Lung (tissue), 12 donors: ENCODE measurements around the gene CPNE6. TPM values are rescaled to one million over a fixed set of nuclear protein-coding genes. Genes with fewer than 3 reads are reported as not detected.
A peak's percentile ranks its signal among the peaks of the same experiment; 100 is the strongest.

Experiments used
- ATAC-seq: fragments of 200-7000 bp; cut with Tn5 transposase; one replicate; pipeline ENCODE4 v1.9.1; 2020; ENCODE audit warnings: moderate number of reproducible peaks; ENCODE audit not compliant: insufficient read depth, low FRiP score
- DNase-seq, 3 donors: peaks; one replicate each; pipeline ENCODE4 v3.0.0-alpha.2; 2013 to 2017
- H3K27ac ChIP-seq, 2 donors: one replicate each; pipeline ENCODE4 v1.5.1; 2013; ENCODE audit warnings: mild to moderate bottlenecking in 2 of 2, moderate library complexity in 2 of 2, control low read depth in 1 of 2, inconsistent platforms in 1 of 2, low read depth in 1 of 2, low read length in 1 of 2
- H3K27me3 ChIP-seq, 3 donors: one replicate each; pipeline ENCODE4 v1.5.1; 2013; ENCODE audit warnings: low read length in 2 of 3; ENCODE audit not compliant: control insufficient read depth in 3 of 3, insufficient read depth in 3 of 3
- H3K36me3 ChIP-seq, 4 donors: one replicate each; pipeline ENCODE4 v1.5.1; 2013; ENCODE audit warnings: low read length in 4 of 4, mild to moderate bottlenecking in 1 of 4, moderate library complexity in 1 of 4; ENCODE audit not compliant: control insufficient read depth in 4 of 4, insufficient read depth in 4 of 4
- H3K4me1 ChIP-seq, 5 donors: one replicate each; pipeline ENCODE4 v1.5.1; 2013; ENCODE audit warnings: low read length in 5 of 5, mild to moderate bottlenecking in 2 of 5, moderate library complexity in 1 of 5; ENCODE audit not compliant: control insufficient read depth in 5 of 5, insufficient read depth in 5 of 5
- H3K4me3 ChIP-seq: one replicate; pipeline ENCODE4 v1.5.1; 2013; ENCODE audit warnings: mild to moderate bottlenecking, control low read depth, moderate library complexity
- H3K9ac ChIP-seq, 2 donors: one replicate each; pipeline ENCODE4 v1.5.1; 2013; ENCODE audit warnings: low read length in 2 of 2, control low read depth in 1 of 2; ENCODE audit not compliant: insufficient read depth in 1 of 2
- H3K9me3 ChIP-seq, 4 donors: one replicate each; pipeline ENCODE4 v1.5.1; 2013; ENCODE audit warnings: low read length in 3 of 4, mild to moderate bottlenecking in 1 of 4, moderate library complexity in 1 of 4; ENCODE audit not compliant: control insufficient read depth in 4 of 4, insufficient read depth in 3 of 4
- WGBS, 2 donors: extraction: QIAGEN DNeasy Blood & Tissue Kit; methylation state at CpG; one replicate each; pipeline ENCODE4 v1.1.7; 2013; 5-methylcytosine and 5-hydroxymethylcytosine counted together
- polyA plus RNA-seq, 2 donors: library from polyadenylated mRNA; stranded (reverse); fragments of 200-250 nt; gene quantifications; one replicate each; pipeline ENCODE4 v1.2.1, GENCODE V29; 2013
- total RNA-seq, 2 donors: library from RNA; depleted of rRNA in 1 of 2; stranded (reverse); fragments of >200 nt in 1 of 2; gene quantifications; one replicate each; pipeline ENCODE4 v1.2.1, GENCODE V29; 2014 to 2021
- TF ChIP-seq, protein P1 (sequence below): IDR thresholded peaks from 2 replicates; pipeline ENCODE4 v1.5.1; 2012; ENCODE audit warnings: mild to moderate bottlenecking; ENCODE audit errors: control extremely low read depth, extremely low read depth
- donor health status: control.
- donor health status: control.
- donor health status: Bipolar disorder and iron deficiency.
- donor health status: healthy.
- donor health status: DM: yes; HTN: yes; CAD: no.

CPNE6 gene
- total and polyA plus RNA-seq, 4 donors = not detected

DNA sequence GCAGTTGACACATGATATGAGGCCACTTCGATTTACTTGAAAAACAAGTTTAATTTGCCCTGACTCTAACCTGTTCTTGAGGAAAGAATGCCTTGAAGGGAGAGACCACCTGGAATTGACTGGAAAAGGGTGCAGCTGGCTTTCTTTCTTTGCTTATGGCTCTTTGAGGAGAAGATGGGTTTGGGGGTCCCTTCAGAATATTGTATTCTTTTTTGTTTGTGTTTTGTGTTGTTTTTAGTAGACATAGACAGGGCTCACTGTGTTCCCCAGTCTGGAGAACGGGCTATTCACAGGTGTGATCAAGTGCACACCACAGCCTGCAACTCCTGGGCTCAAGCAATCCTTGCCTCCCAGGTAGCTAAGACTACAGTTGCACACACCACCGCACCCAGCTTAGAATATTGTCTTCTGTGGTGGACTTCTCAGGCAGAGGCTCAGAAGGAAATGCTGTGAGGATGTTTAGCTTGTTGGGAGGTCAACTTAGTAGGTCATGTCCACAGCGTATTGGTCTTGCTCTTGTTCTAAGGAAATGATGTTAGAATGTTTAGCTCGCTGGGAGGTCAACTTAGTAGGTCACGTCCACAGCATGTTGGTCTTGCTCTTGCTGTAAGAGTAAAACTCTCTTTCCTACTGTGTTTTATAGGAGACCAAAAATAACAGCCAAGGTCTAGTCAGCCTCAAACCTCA lies 44.9 kb downstream of the CPNE6 start:
- Histone ChIP-seq H3K27me3 (no peaks in the 10 kb centered on the region), H3K4me1 (peaks cover 0 to 18% (median 7%) of the 10 kb centered on the region in 5 donors), H3K27ac (no peak overlapping the region), H3K9ac (no peak overlapping the region), H3K9me3 (no peaks in the 10 kb centered on the region), H3K36me3 (peaks cover 22 to 33% (median 23%) of the 10 kb centered on the region in 4 donors), H3K4me3 (no peak overlapping the region)
- TF ChIP-seq, protein P1, sequence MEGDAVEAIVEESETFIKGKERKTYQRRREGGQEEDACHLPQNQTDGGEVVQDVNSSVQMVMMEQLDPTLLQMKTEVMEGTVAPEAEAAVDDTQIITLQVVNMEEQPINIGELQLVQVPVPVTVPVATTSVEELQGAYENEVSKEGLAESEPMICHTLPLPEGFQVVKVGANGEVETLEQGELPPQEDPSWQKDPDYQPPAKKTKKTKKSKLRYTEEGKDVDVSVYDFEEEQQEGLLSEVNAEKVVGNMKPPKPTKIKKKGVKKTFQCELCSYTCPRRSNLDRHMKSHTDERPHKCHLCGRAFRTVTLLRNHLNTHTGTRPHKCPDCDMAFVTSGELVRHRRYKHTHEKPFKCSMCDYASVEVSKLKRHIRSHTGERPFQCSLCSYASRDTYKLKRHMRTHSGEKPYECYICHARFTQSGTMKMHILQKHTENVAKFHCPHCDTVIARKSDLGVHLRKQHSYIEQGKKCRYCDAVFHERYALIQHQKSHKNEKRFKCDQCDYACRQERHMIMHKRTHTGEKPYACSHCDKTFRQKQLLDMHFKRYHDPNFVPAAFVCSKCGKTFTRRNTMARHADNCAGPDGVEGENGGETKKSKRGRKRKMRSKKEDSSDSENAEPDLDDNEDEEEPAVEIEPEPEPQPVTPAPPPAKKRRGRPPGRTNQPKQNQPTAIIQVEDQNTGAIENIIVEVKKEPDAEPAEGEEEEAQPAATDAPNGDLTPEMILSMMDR = no peak
- ATAC-seq (no peak), DNase-seq (peak in 1 of 3 donors; percentile 54)
- WGBS, 2 donors = 67 to 77% methylated on average over 6 of the region's 6 CpGs

DNA sequence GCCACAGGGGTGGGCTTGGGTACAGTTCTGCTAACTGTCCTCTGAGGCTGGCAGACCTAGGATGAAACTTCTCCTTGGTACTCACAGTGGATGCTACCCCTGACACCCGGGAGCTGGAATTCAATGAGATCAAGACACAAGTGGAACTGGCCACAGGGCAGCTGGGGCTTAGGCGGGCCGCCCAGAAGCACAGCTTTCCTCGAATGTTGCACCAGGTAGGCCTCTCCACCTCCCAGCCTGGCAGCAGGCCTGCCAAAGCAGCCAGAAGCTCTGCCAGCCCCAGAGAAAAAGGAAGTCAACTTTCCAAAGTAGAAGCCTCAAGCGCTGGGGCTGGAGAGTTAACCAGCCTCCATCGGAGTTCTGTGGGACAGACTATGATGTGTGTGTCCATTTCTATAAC lies 45.8 kb downstream of the CPNE6 start:
- WGBS, 2 donors = 87 to 90% methylated on average over 6 of the region's 6 CpGs
- Histone ChIP-seq H3K27me3 (no peaks in the 10 kb centered on the region), H3K36me3 (peaks cover 23 to 38% (median 25%) of the 10 kb centered on the region in 4 donors), H3K4me1 (peaks cover 0 to 18% (median 7%) of the 10 kb centered on the region in 5 donors), H3K9ac (no peak overlapping the region), H3K27ac (no peak overlapping the region), H3K9me3 (no peaks in the 10 kb centered on the region), H3K4me3 (no peak overlapping the region)
- ATAC-seq (no peak), DNase-seq (no peak)
- TF ChIP-seq, protein P1 = no peak

DNA sequence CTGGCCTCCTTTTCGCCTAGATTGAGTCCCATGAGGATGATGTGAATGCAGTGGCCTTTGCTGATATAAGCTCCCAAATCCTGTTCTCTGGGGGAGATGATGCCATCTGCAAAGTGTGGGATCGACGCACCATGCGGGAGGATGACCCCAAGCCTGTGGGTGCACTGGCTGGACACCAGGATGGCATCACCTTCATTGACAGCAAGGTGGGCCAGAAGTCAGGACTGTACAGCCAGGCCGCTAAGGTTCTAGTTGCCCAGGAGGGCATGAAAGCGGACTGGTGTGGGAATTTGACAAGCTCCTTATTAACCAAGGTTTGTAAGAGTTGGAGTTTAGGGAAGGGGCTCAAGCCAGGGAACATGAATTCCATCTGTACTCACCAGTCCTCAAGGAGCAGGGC lies 48.3 kb downstream of the CPNE6 start:
- Histone ChIP-seq H3K36me3 (peaks cover 26 to 56% (median 31%) of the 10 kb centered on the region in 4 donors), H3K9me3 (no peaks in the 10 kb centered on the region), H3K4me1 (peaks cover 0 to 14% (median 7%) of the 10 kb centered on the region in 5 donors), H3K4me3 (no peak overlapping the region), H3K27me3 (no peaks in the 10 kb centered on the region), H3K27ac (no peak overlapping the region), H3K9ac (no peak overlapping the region)
- DNase-seq = no peak
- ATAC-seq = no peak
- 98% methylated on average over 6 of the region's 6 CpGs for WGBS, 2 donors
- TF ChIP-seq, protein P1 = no peak

DNA sequence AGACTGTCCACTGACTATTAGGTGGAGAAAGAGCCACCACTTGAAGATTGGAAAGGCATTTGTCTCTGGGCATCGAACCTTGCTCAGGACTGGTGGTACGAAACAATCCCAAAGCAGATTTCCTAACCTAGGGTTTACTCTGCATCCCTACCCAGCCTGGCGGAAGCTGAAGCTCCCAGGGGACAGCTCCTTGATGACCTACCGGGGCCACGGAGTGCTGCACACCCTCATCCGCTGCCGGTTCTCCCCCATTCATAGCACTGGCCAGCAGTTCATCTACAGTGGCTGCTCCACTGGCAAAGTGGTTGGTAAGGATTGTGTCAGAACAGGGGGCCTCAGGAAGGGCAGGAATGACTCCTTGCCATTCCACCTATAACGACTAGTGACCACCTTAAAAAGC lies 49.8 kb downstream of the CPNE6 start:
- Histone ChIP-seq H3K27ac (no peak overlapping the region), H3K4me3 (no peak overlapping the region), H3K4me1 (peaks cover 0 to 5% (median 2%) of the 10 kb centered on the region in 5 donors), H3K36me3 (peaks cover 26 to 56% (median 31%) of the 10 kb centered on the region in 4 donors), H3K27me3 (no peaks in the 10 kb centered on the region), H3K9ac (no peak overlapping the region), H3K9me3 (no peaks in the 10 kb centered on the region)
- WGBS, 2 donors = 96 to 97% methylated on average over 8 of the region's 8 CpGs
- ATAC-seq (no peak), DNase-seq (no peak)
- TF ChIP-seq, protein P1 = no peak
